GM08714 (cell line): ENCODE data around the gene FMN2.

Source experiments
- H3K4me3 ChIP-seq: fragments of 200-500 bp; sonication (Bioruptor generic); 2 replicates; pipeline ENCODE4 v1.5.1; 2014; ENCODE audit warnings: mild to moderate bottlenecking, low read length, inconsistent platforms
- ZNF274 ChIP-seq: IDR thresholded peaks from 2 replicates; pipeline ENCODE4 v1.6.1; 2012; ENCODE audit warnings: mild to moderate bottlenecking, low read depth, low read length

FMN2 gene

DNA sequence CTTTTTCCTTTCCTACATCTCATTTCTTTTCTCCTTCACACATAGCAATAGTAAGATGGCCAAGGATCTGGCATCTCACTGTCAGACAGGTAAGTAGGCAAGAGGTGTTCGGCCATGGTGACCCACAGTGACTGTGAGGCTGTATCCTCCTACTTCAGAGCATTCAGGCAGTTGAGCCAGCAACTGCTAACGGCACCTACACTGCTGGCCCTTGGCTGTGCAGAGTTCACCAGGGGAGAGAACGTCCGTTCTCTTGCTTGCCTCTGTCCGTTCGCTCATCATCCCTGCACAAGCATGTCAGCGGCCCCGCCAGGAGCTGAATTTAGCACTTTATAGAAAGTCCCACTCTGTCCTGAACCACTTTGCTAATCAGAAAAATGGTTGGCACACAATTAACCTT is 406.7 kb downstream of the FMN2 start:
- TF ChIP-seq ZNF274 = no peak
- no peak overlapping the region for H3K4me3 ChIP-seq

DNA sequence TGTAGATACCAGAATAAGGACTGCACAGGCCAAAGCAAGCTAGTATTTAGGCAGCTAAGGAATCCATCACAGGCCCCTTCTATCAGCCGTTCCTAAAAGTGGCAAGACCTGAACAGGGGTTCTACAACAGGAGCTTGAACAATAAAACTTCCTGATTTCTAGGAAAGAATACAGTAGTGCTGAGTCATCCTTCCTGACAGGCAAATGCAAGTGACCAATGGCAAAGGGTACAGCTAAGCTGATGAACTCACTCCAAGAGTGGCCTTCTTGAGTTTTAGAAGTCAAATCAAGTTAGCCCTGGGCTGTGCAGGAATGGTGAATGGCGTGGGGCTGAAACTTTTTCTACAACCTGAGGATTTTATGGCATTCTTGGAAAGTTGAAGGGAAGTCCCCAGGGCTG is 407.3 kb downstream of the FMN2 start:
- TF ChIP-seq ZNF274 = no peak
- no peak overlapping the region for H3K4me3 ChIP-seq

DNA sequence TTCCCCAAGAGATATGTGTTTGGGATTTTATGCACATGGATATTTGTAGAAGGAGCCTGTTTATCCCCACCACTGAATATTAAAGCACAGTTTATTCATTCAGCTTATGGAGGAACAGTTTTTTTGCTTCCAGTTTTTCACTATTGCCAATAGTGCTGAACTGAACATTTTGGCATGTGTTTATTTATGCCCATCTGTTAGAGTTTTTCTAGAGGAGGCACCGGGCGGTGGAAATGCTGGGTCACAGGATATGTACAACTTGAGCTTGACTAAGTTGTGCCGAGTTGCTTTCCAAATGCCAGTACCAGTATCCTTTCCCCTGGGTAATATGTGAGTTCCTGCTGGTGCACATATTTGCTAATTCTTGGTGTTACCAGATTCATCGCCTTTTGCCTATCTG is 409.0 kb downstream of the FMN2 start:
- H3K4me3 ChIP-seq = no peak overlapping the region
- TF ChIP-seq ZNF274 = no peak

DNA sequence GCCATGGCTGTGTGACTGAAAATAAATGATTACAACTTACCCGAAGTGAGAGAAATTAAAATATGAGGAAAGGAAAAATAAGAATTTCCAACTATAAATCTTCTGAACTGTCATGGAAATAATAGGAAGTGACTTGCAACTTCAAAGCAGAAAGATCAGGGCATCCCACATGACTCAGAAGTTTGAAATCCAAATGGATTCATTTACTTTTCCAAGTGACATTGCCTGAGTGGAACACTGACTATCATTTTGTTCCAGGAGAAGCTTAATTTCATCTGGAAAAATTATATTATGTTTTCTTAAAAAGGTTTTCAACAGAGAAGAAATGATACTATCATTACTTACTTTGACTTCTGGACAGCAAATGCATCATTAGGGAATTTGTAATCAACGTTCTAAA is 409.4 kb downstream of the FMN2 start:
- TF ChIP-seq ZNF274 = no peak

DNA sequence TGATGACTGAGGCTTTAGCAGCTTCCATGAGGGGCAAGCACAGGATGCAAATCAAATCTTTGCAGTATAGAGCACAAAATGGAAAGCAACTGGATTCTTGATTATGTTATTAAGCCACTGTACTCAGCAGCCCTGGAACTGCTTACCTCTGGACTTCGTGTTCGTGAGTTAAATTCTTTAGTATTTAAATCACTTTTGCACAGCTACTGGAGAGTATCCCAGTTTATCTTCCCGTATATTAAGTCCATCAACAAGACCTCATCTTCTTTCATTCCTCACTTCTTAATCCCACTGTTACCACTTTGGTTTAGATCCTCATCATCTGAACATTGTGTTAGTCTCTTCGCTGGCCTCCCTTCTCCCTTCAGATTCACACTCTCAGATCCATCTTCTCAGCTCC is 411.4 kb downstream of the FMN2 start:
- no peak for TF ChIP-seq ZNF274
- H3K4me3 ChIP-seq = no peak overlapping the region

More for the DNA sequence above, 409.4 kb downstream of the FMN2 start:
- no peak overlapping the region for H3K4me3 ChIP-seq

DNA sequence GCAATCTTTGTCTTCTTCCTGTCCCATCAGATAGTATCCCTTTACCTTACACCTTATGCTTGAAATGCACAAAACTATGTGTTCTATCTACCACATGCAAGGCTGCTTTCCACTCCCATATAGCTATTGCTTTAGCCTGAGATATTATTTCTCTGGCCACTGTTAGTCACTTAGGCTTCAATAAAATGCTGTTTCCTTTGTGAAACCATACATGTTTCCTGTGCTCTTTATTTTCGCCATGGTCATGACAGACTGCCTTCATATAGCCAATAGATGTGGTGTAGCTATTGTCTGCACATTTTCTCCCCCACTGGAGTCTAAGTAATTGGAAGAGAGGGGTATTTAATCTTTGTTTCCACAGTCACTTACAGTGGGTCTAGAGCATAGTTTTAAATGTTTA is 411.9 kb downstream of the FMN2 start:
- no peak overlapping the region for H3K4me3 ChIP-seq
- no peak for TF ChIP-seq ZNF274

DNA sequence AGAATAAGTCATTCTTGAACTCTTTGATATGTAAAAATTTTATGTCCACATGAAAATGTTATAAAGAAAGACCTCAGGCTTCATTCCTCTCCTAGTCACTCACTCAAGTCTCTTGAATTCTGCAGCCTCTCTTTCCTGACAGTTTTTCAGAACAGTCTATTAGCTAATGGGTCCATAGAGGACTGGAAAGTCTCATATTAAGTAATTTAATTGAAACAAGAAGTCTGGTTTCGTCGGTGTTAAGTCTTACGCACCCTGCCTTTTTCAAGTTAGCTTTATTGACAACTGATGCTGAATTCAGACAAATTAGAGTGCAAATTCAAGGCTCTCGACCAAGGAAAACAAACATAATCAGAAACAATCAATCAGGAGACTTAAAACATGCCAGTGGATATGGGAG is 414.5 kb downstream of the FMN2 start:
- no peak overlapping the region for H3K4me3 ChIP-seq
- TF ChIP-seq ZNF274 = no peak

DNA sequence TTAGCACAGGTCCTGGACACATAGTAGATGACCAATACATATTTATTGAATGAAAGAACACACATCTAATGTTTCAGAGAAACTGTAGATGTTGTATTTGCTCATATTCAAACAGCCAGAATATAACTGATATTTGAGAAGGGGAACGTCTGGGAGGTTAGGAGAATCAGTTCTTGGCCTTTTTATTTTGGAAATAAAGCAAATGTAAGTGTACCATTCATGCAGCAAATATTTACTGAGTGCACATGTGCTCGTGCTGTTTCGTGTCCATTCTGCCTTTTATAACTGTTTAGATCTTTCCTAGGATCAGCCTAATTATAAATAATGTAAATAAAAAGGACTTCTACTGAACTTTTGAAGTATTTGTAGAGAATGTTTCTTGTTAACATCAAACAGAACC is 416.5 kb downstream of the FMN2 start:
- no peak overlapping the region for H3K4me3 ChIP-seq
- no peak for TF ChIP-seq ZNF274

DNA sequence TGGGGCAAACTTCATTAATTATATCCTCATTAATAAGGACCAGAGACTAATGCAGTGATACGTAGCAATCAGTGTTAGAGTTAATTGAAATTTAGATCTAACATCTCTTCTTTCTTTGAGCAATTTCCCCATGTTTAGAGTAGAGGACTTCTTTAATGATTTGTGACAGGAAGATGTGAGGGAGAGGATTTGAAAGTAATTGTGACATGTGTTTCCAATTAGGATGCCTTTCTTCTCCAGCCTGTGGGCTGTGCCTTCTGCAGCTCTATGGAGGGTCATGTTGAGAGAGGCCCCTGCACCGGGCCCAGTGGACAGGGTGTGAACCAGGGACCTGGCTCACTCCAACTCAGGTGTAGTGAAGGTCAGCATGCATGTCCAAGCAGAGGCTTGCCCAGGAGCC is 417.3 kb downstream of the FMN2 start:
- no peak overlapping the region for H3K4me3 ChIP-seq
- no peak for TF ChIP-seq ZNF274

DNA sequence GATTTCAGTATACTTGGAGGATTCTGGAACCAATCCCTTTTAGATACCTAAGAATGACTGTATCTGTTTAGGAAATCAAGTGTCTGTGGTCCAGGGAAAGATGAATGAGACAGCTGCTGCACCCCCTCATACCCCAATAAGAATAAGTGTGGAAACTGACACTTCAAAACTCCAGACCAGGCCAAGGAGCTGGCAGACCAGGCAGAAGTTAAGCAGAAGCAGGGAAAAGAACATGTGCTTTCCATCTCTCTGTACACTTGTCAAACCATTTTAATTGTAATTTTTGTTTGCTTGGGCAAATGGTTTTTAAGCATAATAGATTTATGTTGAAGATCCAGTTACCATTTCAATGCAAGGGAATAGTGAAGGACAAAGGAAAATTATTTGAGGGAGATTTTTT is 420.1 kb downstream of the FMN2 start:
- H3K4me3 ChIP-seq = no peak overlapping the region
- no peak for TF ChIP-seq ZNF274

DNA sequence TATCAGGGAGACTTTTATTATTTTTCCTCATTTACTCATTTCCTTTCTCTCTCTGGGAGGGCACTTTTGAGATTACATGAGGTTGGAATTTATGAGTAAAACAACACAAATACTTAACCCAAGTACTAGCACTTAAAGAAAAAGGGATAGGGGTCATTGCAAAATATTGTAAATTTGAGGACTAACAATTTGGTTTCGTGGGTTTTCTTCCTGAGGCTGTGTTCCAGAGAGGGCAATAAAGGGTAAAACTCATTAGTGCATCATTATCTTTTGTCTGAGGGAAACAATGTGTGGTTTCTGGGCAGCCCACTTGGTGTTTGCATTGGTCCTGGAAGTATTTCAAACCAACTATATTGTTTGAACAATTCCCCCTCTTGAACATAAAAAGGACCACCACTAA is 423.8 kb downstream of the FMN2 start:
- TF ChIP-seq ZNF274 = no peak
- no peak overlapping the region for H3K4me3 ChIP-seq

DNA sequence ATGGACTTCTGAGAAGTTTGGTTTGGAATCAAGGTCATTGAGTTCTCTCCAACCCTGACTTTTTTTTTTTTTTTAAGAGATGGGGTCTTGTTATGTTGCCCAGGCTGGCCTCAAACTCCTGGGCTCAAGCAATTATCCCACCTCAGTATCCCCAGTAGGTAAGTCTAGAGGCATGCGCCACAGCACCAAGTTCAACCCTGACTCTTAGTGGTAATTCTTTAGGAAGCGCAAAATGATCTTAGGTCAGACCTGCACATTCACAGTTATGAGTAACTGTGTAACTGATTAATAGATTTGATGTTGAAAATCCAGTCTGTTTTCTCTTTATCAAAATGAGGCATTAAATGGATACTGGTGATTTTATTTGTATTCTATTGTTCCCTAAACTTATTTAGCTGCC is 424.4 kb downstream of the FMN2 start:
- H3K4me3 ChIP-seq = no peak overlapping the region
- TF ChIP-seq ZNF274 = no peak

DNA sequence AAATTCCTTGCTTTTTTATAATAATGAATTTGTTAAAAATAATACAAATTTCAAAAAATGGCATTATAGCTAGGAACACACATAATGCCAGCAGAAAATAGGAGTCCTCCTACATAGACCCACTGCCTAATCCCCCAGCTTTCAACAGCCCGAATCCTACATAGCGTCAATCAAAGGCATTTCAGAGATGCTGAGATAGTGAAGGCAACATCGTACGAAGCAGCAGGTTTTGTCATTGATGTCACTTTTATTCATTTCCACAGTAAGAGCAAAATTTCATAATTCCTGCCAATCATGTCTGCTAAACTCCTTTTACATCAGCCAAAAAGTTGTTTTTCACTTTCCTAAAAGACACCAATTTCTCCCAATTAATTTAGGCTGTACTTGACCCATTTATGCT is 426.2 kb downstream of the FMN2 start:
- H3K4me3 ChIP-seq = no peak overlapping the region
- TF ChIP-seq ZNF274 = no peak

DNA sequence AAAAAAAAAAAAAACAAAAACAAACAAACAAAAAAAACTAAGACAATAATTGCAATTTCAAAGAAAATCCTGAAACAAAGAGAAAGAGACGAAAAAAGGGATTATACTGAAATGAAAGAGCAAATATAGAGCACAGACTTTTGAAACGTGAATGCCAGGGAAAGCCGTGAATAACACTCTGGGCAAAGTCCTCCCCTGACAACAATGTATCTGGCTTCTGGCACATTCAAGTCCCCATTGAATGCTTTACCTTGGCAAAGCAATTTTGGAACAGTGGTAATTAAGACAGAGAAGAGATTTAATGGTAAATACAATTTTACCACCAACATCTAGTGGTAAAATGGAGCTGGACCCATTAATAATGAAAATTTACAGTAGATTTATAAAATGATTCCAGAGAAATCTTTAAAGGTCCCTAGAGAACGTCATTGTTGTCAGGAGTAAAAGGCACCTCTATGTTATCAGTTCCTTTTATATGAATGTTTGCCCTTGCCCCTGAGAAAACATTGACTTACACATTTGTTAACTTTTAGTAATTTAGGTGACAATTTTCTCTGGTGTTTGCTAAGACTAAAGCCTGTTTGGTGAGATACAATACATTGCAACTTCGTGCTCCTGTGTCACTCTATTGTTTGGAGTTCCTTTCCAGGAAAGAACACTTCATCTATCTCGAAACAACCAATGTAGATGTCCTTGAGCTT is 430.6 kb downstream of the FMN2 start:
- H3K4me3 ChIP-seq = no peak overlapping the region
- no peak for TF ChIP-seq ZNF274

DNA sequence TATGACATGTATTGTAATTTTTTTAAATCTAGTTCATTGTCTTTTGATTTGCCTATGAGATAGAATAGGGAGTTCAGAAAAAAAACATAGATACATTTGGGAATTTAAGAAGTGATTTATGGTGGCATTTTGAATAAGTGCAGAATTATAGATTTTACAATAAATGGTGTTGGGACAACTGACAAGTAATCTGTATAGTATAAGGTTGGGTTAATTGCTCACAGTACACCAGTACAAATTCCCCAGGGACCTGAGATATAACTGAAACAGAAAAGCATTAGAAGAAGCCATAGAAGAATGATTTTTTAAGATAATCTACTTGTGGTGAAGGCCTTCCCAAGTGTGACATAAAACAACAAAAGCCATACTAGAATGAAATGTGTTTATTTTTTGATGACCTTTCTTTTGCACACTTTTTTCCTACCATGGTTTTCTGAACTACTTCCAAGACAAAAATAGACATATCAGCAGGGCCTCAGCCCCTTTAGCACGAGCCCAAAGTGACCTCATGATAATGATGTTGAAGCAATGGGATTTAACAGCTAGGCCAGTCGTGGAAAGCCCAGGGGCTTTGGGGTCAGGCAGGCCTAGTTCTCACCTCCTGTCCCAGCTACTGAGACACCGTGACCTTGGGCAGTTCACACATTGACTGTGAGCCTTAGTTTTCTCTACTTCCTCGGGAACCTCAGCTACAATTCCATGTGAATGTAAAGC is 432.8 kb downstream of the FMN2 start:
- TF ChIP-seq ZNF274 = no peak
- H3K4me3 ChIP-seq = no peak overlapping the region
